ENCODE measurements around the gene RBFA. TPM values are rescaled to one million over a fixed set of nuclear protein-coding genes. Genes with fewer than 3 reads are reported as not detected.

RBFA gene, protein sequence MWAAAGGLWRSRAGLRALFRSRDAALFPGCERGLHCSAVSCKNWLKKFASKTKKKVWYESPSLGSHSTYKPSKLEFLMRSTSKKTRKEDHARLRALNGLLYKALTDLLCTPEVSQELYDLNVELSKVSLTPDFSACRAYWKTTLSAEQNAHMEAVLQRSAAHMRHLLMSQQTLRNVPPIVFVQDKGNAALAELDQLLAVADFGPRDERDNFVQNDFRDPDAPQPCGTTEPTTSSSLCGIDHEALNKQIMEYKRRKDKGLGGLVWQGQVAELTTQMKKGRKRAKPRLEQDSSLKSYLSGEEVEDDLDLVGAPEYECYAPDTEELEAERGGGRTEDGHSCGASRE
- 10 to 100 TPM; 57.0 to 57.6 TPM for total RNA-seq
- 25.9 TPM for polyA plus RNA-seq (ENCODE audit: insufficient read depth, low read depth, low replicate concordance)
- long read RNA-seq, donor 1, transcript RBFA-202 (7 exons, 1,407 nt), result major isoform, 8 of 11 reads
- long read RNA-seq, donor 1, partial matches to known transcripts, result 0 of 11 reads
- long read RNA-seq, donor 1, other reads (novel, unspliced or antisense), result 0 of 11 reads
- long read RNA-seq, donor 2, transcript RBFA-202 (7 exons, 1,407 nt), result major isoform, 8 of 8 reads
- long read RNA-seq, donor 2, partial matches to known transcripts, result 0 of 8 reads
- long read RNA-seq, donor 2, other reads (novel, unspliced or antisense), result 0 of 8 reads

DNA sequence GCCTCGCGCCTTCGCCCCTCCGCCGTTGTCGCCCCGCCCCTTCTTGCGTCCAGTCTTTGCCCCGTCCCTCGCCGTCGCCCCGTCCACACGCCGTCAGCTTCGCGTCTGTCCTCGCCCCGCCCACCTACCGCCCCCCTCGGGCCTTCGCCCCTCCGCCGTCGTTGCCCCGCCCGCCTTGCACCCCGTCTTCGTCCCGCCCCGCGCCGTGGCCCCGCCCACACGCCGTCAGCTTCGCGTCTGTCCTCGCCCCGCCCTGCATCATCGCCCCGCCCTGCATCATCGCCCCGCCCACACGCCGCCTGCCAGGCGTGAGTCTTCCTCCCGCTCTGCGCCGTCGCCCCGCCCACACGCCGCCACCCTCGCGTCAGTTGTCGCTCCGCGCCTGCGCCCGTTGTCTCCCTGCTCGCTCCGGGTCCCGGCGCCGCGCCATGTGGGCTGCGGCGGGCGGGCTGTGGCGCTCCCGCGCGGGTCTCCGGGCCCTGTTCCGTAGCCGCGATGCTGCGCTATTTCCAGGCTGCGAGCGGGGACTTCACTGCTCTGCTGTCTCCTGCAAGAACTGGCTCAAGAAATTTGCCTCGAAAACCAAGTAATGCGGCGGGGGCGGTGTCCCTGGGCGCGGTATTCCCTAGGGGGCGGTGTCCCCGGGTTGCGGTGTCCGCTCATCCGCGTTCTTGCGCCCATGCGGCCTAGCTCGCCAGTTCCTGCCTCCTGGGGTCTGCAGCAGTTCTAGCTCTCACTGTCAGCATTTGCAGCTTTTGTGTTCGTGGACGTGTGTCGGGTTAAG is at the start of gene RBFA:
Gene RBFA, plus strand, starts transcription at position 367 of the 784 bp plus-strand sequence. Its CDS starts 62 bp downstream, at position 429.
- Histone ChIP-seq H3K36me3 (ENCODE audit: low read depth, missing control alignments) (no peaks in the 10 kb centered on the region), H3K27me3 (no peaks in the 10 kb centered on the region), H3K27ac (peak within 1 kb of the TSS; percentile 90 to 92), H3K9me3 (no peaks in the 10 kb centered on the region), H3K4me3 (peak within 1 kb of the TSS; percentile 78 to 92), H3K4me1 (peaks cover 10% of the 10 kb centered on the region)
- TF ChIP-seq, protein P1, sequence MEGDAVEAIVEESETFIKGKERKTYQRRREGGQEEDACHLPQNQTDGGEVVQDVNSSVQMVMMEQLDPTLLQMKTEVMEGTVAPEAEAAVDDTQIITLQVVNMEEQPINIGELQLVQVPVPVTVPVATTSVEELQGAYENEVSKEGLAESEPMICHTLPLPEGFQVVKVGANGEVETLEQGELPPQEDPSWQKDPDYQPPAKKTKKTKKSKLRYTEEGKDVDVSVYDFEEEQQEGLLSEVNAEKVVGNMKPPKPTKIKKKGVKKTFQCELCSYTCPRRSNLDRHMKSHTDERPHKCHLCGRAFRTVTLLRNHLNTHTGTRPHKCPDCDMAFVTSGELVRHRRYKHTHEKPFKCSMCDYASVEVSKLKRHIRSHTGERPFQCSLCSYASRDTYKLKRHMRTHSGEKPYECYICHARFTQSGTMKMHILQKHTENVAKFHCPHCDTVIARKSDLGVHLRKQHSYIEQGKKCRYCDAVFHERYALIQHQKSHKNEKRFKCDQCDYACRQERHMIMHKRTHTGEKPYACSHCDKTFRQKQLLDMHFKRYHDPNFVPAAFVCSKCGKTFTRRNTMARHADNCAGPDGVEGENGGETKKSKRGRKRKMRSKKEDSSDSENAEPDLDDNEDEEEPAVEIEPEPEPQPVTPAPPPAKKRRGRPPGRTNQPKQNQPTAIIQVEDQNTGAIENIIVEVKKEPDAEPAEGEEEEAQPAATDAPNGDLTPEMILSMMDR (IDR thresholded peaks at IDR 0.05), result peak in 2 of 3 experiments; percentile 39 to 53
- no peak for TF ChIP-seq POLR2A (IDR thresholded peaks at IDR 0.05)
- intact Hi-C loops (cut with DNase I; ENCODE audit: low total_unique reads), result no loop called here
- peak; percentile 99 for DNase-seq
- 1% methylated on average over 66 to 98 of the region's 99 CpGs for WGBS, 2 donors

DNA sequence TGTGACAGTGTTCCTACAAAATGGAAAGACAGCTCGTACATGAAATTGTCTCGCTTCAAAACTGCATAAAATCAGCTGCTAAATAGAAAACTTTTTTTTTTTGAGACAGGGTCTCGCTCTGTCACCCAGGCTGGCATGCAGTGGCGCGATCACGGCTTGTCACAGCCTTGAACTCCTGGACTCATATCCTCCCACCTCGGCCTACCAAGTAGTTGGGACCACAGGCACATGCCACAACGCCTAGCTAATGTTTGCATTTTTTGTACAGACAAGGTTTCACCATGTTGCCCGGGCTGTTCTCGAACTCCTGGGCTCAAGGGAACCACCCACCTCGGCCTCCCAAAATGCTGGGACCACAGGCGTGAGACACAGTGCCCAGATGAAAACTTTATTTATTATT is 49.1 kb upstream of the RBFA start:
- intact Hi-C loops (cut with DNase I; ENCODE audit: low total_unique reads), result no loop called here
- 90 to 96% methylated on average over 12 of the region's 12 CpGs for WGBS, 2 donors

DNA sequence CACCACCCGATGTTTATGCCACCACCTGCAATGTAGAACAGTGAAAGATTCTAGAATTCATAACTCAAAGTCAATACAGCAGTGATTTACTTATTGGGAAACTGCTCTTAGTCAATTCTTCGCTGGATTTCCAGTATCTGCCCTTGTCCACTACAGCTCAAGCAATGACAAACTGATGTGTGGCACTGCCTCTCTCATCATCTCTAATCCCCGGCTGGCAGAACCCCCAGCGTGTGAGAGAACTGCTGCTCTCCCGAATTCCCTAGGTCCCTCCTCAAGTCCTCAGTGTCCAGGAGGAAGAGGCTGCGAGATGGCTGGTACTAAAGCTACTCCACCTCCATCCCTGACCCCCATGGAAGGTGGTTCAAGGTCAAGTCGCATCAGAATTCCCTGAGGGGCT is 47.5 kb upstream of the RBFA start:
- 34 to 42% methylated on average over 7 of the region's 7 CpGs for WGBS, 2 donors
- Histone ChIP-seq H3K9me3 (no peaks in the 10 kb centered on the region), H3K27me3 (no peaks in the 10 kb centered on the region), H3K4me3 (no peak overlapping the region), H3K4me1 (peaks cover 3% of the 10 kb centered on the region), H3K36me3 (ENCODE audit: low read depth, missing control alignments) (no peaks in the 10 kb centered on the region), H3K27ac (no peak overlapping the region)
- DNase-seq, result no peak
- intact Hi-C loops (cut with DNase I; ENCODE audit: low total_unique reads), result no loop called here
- TF ChIP-seq, protein P1 (IDR thresholded peaks at IDR 0.05), result no peak
- no peak for TF ChIP-seq POLR2A (IDR thresholded peaks at IDR 0.05)

More for the DNA sequence above, 49.1 kb upstream of the RBFA start:
- no peak for DNase-seq
- TF ChIP-seq POLR2A (IDR thresholded peaks at IDR 0.05), result no peak
- TF ChIP-seq, protein P1 (IDR thresholded peaks at IDR 0.05), result no peak
- Histone ChIP-seq H3K27me3 (no peaks in the 10 kb centered on the region), H3K36me3 (ENCODE audit: low read depth, missing control alignments) (no peaks in the 10 kb centered on the region), H3K4me3 (no peak overlapping the region), H3K27ac (no peak overlapping the region), H3K9me3 (no peaks in the 10 kb centered on the region), H3K4me1 (peaks cover 3% of the 10 kb centered on the region)

DNA sequence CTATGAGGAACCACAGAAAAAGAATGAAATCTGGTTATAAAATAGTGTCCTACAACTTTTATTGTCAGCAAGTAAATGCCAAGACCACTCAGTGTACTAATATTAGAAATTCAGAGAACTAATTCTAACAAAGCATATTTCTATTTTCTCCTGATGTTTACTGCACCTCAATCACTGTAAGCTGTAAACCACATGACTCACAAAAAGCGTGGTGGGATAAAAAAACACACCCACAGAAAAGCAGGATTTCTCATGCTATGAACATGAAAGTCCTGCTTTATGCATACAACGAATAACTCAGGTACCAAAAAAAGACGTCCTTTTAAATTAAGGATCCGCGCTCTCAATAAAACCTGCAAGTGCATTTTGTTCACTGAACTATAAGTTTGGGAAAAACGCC is 46.7 kb upstream of the RBFA start:
- Histone ChIP-seq H3K27ac (peak overlapping the region; percentile 96 to 97), H3K9me3 (no peaks in the 10 kb centered on the region), H3K4me3 (peak overlapping the region; percentile 87 to 99), H3K36me3 (ENCODE audit: low read depth, missing control alignments) (no peaks in the 10 kb centered on the region), H3K27me3 (no peaks in the 10 kb centered on the region), H3K4me1 (peaks cover 3% of the 10 kb centered on the region)
- DNase-seq, result no peak
- WGBS, 2 donors, result 0% methylated on average over 6 of the region's 6 CpGs
- intact Hi-C loops (cut with DNase I; ENCODE audit: low total_unique reads), result no loop called here
- TF ChIP-seq, protein P1 (IDR thresholded peaks at IDR 0.05), result no peak
- no peak for TF ChIP-seq POLR2A (IDR thresholded peaks at IDR 0.05)
